GM23338 (cell line): ENCODE data around the gene ACOX2. TPM values are rescaled to one million over a fixed set of nuclear protein-coding genes. Genes with fewer than 3 reads are reported as not detected.

Source experiments
- ATAC-seq: fragments of 200-7000 bp; cut with Tn5 transposase; 3 replicates; pipeline ENCODE4 v1.9.1; 2020
- DNase-seq: peaks from one replicate; pipeline ENCODE4 v3.0.0-alpha.2; 2015; ENCODE audit warnings: low spot score
- H2AFZ ChIP-seq: fragments of 200-600 bp; sonication (generic); 2 replicates; pipeline ENCODE4 v1.8.0; 2016; ENCODE audit warnings: antibody characterized with exemption, mild to moderate bottlenecking, moderate library complexity
- H3F3A ChIP-seq: fragments of 200-600 bp; sonication (generic); replicated peaks from 2 replicates; pipeline ENCODE4 v1.8.0; 2017; ENCODE audit warnings: antibody characterized with exemption, mixed run types, low read depth
- H3K27ac ChIP-seq: fragments of 200-600 bp; sonication (generic); 2 replicates; pipeline ENCODE4 v1.6.1; 2016; ENCODE audit warnings: low read depth
- H3K27me3 ChIP-seq: fragments of 200-600 bp; sonication (generic); 2 replicates; pipeline ENCODE4 v1.8.0; 2016; ENCODE audit warnings: mild to moderate bottlenecking, mixed run types, moderate library complexity; ENCODE audit not compliant: insufficient read depth
- H3K36me3 ChIP-seq: fragments of 200-600 bp; sonication (generic); 2 replicates; pipeline ENCODE4 v1.8.0; 2016; ENCODE audit warnings: mild to moderate bottlenecking; ENCODE audit not compliant: insufficient read depth
- H3K4me1 ChIP-seq: fragments of 200-600 bp; sonication (generic); 2 replicates; pipeline ENCODE4 v1.8.0; 2016; ENCODE audit warnings: mild to moderate bottlenecking, moderate library complexity; ENCODE audit not compliant: insufficient read depth
- H3K4me2 ChIP-seq: fragments of 200-600 bp; sonication (generic); 2 replicates; pipeline ENCODE4 v1.7.1; 2017; ENCODE audit warnings: mixed run types
- H3K4me3 ChIP-seq: fragments of 200-600 bp; sonication (generic); 2 replicates; pipeline ENCODE4 v1.6.1; 2016; ENCODE audit warnings: mixed run types
- H3K79me2 ChIP-seq: fragments of 200-600 bp; sonication (generic); replicated peaks from 2 replicates; pipeline ENCODE4 v1.8.0; 2017; ENCODE audit warnings: mild to moderate bottlenecking; ENCODE audit not compliant: insufficient read depth
- H3K9me2 ChIP-seq: fragments of 200-600 bp; sonication (generic); 2 replicates; pipeline ENCODE4 v1.8.0; 2017; ENCODE audit not compliant: insufficient read depth
- H4K20me1 ChIP-seq: fragments of 200-600 bp; sonication (generic); replicated peaks from 2 replicates; pipeline ENCODE4 v1.8.0; 2017; ENCODE audit warnings: mild to moderate bottlenecking; ENCODE audit not compliant: insufficient read depth
- H3K27ac Mint-ChIP-seq: 2 replicates; pipeline ENCODE4 v1.8.0; 2020; ENCODE audit warnings: inconsistent platforms, mild to moderate bottlenecking, moderate library complexity, mixed read lengths
- H3K27me3 Mint-ChIP-seq: 3 replicates; pipeline ENCODE4 v1.8.0; 2022; ENCODE audit warnings: low read depth, mild to moderate bottlenecking, moderate library complexity, mixed read lengths, inconsistent platforms; ENCODE audit not compliant: insufficient read depth, poor library complexity
- H3K36me3 Mint-ChIP-seq: 3 replicates; pipeline ENCODE4 v1.8.0; 2021; ENCODE audit warnings: low read depth, mild to moderate bottlenecking, inconsistent platforms, moderate library complexity, mixed read lengths
- H3K4me1 Mint-ChIP-seq: 3 replicates; pipeline ENCODE4 v1.8.0; 2020; ENCODE audit warnings: mild to moderate bottlenecking, inconsistent platforms, mixed read lengths
- H3K4me3 Mint-ChIP-seq: 3 replicates; pipeline ENCODE4 v1.8.0; 2021; ENCODE audit warnings: moderate library complexity, mild to moderate bottlenecking, inconsistent platforms, mixed read lengths
- H3K9me3 Mint-ChIP-seq: 3 replicates; pipeline ENCODE4 v1.8.0; 2020; ENCODE audit warnings: moderate library complexity, mild to moderate bottlenecking, inconsistent platforms, mixed read lengths
- EZH2phosphoT487 ChIP-seq: fragments of 200-600 bp; sonication (generic); IDR thresholded peaks from one replicate; pipeline ENCODE4 v1.8.1; 2018; ENCODE audit warnings: antibody characterized with exemption; ENCODE audit not compliant: unreplicated experiment
- ZNF114 ChIP-seq: fragments of 250-450 bp; sonication (Bioruptor Pico); IDR thresholded peaks from 2 replicates; pipeline ENCODE4 v1.5.0; 2020; ENCODE audit warnings: mild to moderate bottlenecking, moderate library complexity
- polyA plus RNA-seq: library from polyadenylated mRNA; unstranded; fragments of >200 nt; fragmentation: Nextera tagmentation; extraction: Ambion mirVana; gene quantifications from 2 replicates; pipeline ENCODE4 v1.2.1, GENCODE V29; 2016
- total RNA-seq: library from RNA; depleted of rRNA; stranded (reverse); fragments of >200 nt; shearing (Covaris generic); gene quantifications from 2 replicates; pipeline ENCODE4 v1.2.3, GENCODE V29; 2014
- TF ChIP-seq, protein P1 (sequence below): IDR thresholded peaks from 2 replicates; pipeline ENCODE4 v1.6.1; 2016; ENCODE audit warnings: antibody characterized with exemption
- TF ChIP-seq, protein P2 (sequence below), 2 experiments: fragments of 200-600 bp in 1 of 2; sonication (generic) in 1 of 2; conservative IDR thresholded peaks; 2 replicates each; pipeline versions ENCODE4 v1.5.1 to v1.6.1; 2016 to 2017; ENCODE audit warnings: antibody characterized with exemption in 2 of 2, low read depth in 2 of 2, mild to moderate bottlenecking in 2 of 2, moderate library complexity in 1 of 2
- TF ChIP-seq, protein P3 (sequence below): fragments of 250-450 bp; sonication (Bioruptor Pico); IDR thresholded peaks from 2 replicates; pipeline ENCODE4 v1.5.0; 2020; ENCODE audit warnings: mild to moderate bottlenecking, moderate library complexity

ACOX2 gene
- total and polyA plus RNA-seq, 2 experiments from 2014 or later, result 1.1 to 1.9 TPM

DNA sequence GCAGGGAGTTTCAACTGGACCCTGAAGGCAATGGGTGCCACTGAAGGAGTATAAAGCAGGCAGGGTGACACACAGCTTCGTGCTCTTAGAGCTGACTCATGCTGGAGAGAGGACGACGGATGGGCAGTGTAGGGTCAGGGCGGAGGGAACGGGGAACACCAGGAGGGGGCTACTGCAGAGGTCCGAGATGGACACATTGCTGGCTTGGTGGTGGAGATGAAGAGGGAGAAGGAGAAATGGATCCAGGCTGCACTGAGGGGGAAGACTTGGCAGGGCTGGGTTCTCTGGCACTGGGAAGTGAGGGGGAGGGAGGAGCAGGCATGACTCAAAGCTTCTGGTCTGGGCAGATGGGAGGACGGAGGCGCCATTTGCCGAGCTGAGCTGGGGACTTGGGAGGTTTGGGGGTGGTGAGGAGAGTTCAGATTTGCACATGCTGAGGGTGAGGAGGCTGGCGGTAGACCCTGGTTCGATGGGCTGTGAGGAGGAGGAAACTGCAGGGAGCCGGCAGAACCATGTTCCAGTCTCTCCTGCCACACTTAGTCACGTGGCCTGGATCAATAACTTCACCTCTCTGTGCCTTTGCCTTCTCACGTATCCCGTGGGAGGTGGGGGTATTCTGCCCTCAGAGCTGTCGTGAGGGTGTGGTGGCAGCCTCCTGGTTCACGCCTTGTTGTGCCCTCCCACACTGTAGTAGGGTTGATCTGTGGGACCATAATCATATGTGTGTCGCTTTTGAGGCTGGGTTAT is 49.7 kb downstream of the ACOX2 start (continued):
- TF ChIP-seq, protein P1, sequence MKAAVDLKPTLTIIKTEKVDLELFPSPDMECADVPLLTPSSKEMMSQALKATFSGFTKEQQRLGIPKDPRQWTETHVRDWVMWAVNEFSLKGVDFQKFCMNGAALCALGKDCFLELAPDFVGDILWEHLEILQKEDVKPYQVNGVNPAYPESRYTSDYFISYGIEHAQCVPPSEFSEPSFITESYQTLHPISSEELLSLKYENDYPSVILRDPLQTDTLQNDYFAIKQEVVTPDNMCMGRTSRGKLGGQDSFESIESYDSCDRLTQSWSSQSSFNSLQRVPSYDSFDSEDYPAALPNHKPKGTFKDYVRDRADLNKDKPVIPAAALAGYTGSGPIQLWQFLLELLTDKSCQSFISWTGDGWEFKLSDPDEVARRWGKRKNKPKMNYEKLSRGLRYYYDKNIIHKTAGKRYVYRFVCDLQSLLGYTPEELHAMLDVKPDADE, result no peak
- TF ChIP-seq, protein P2, sequence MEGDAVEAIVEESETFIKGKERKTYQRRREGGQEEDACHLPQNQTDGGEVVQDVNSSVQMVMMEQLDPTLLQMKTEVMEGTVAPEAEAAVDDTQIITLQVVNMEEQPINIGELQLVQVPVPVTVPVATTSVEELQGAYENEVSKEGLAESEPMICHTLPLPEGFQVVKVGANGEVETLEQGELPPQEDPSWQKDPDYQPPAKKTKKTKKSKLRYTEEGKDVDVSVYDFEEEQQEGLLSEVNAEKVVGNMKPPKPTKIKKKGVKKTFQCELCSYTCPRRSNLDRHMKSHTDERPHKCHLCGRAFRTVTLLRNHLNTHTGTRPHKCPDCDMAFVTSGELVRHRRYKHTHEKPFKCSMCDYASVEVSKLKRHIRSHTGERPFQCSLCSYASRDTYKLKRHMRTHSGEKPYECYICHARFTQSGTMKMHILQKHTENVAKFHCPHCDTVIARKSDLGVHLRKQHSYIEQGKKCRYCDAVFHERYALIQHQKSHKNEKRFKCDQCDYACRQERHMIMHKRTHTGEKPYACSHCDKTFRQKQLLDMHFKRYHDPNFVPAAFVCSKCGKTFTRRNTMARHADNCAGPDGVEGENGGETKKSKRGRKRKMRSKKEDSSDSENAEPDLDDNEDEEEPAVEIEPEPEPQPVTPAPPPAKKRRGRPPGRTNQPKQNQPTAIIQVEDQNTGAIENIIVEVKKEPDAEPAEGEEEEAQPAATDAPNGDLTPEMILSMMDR (conservative IDR thresholded peaks at IDR 0.05; ENCODE audit: low read depth in 2 of 2), result no peak

DNA sequence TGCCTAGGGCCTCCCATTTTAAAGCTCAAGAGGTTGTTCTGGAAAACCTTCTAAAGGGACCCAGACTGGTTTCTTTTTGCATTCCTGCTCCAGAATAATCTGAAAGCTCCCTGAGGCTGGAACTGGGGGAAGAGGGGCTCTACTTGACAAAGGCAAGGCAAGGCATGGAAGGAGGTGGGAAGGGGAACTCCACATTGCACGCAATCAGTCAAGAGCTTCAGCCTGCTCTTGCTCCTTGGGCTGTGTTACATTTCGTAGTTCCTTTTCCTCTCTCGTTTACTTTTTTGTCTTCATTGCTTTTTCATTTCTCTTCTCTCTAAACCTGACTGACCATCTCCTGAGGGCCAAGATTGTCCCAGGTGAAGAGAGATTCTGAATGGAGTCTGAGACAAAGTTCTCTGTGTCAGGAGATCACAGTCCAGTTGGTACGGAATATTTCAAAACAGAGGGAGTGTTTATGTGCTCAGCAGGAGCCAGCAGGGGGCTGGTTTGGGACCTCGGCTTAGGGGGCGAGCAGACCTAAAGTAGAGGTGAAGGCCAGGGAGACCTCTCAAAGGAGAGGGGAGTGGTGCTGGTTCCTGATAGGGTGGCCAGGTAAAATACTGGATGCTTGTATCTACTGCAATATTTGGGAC is 51.1 kb downstream of the ACOX2 start:
- TF ChIP-seq, protein P3, sequence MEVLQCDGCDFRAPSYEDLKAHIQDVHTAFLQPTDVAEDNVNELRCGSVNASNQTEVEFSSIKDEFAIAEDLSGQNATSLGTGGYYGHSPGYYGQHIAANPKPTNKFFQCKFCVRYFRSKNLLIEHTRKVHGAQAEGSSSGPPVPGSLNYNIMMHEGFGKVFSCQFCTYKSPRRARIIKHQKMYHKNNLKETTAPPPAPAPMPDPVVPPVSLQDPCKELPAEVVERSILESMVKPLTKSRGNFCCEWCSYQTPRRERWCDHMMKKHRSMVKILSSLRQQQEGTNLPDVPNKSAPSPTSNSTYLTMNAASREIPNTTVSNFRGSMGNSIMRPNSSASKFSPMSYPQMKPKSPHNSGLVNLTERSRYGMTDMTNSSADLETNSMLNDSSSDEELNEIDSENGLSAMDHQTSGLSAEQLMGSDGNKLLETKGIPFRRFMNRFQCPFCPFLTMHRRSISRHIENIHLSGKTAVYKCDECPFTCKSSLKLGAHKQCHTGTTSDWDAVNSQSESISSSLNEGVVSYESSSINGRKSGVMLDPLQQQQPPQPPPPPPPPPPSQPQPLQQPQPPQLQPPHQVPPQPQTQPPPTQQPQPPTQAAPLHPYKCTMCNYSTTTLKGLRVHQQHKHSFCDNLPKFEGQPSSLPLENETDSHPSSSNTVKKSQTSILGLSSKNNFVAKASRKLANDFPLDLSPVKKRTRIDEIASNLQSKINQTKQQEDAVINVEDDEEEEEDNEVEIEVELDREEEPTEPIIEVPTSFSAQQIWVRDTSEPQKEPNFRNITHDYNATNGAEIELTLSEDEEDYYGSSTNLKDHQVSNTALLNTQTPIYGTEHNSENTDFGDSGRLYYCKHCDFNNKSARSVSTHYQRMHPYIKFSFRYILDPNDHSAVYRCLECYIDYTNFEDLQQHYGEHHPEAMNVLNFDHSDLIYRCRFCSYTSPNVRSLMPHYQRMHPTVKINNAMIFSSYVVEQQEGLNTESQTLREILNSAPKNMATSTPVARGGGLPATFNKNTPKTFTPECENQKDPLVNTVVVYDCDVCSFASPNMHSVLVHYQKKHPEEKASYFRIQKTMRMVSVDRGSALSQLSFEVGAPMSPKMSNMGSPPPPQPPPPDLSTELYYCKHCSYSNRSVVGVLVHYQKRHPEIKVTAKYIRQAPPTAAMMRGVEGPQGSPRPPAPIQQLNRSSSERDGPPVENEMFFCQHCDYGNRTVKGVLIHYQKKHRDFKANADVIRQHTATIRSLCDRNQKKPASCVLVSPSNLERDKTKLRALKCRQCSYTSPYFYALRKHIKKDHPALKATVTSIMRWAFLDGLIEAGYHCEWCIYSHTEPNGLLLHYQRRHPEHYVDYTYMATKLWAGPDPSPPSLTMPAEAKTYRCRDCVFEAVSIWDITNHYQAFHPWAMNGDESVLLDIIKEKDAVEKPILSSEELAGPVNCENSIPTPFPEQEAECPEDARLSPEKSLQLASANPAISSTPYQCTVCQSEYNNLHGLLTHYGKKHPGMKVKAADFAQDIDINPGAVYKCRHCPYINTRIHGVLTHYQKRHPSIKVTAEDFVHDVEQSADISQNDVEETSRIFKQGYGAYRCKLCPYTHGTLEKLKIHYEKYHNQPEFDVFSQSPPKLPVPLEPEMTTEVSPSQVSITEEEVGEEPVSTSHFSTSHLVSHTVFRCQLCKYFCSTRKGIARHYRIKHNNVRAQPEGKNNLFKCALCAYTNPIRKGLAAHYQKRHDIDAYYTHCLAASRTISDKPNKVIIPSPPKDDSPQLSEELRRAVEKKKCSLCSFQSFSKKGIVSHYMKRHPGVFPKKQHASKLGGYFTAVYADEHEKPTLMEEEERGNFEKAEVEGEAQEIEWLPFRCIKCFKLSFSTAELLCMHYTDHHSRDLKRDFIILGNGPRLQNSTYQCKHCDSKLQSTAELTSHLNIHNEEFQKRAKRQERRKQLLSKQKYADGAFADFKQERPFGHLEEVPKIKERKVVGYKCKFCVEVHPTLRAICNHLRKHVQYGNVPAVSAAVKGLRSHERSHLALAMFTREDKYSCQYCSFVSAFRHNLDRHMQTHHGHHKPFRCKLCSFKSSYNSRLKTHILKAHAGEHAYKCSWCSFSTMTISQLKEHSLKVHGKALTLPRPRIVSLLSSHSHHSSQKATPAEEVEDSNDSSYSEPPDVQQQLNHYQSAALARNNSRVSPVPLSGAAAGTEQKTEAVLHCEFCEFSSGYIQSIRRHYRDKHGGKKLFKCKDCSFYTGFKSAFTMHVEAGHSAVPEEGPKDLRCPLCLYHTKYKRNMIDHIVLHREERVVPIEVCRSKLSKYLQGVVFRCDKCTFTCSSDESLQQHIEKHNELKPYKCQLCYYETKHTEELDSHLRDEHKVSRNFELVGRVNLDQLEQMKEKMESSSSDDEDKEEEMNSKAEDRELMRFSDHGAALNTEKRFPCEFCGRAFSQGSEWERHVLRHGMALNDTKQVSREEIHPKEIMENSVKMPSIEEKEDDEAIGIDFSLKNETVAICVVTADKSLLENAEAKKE (CRISPR knock-in tag), result no peak
- TF ChIP-seq ZNF114 (CRISPR knock-in tag) (no peak), EZH2phosphoT487 (no peak)
- Histone ChIP-seq H3K79me2 (no peaks in the 10 kb centered on the region), H3K4me2 (no peak overlapping the region), H2AFZ (no peak overlapping the region; the same call in 1 of the 2 replicates), H3K4me1 (no peaks in the 10 kb centered on the region; the same call in 1 of the 2 replicates), H3F3A (no peaks in the 10 kb centered on the region), H3K27me3 (no peaks in the 10 kb centered on the region), H4K20me1 (no peaks in the 10 kb centered on the region), H3K4me3 (no peak overlapping the region), H3K36me3 (no peaks in the 10 kb centered on the region), H3K27ac (no peak overlapping the region), H3K9me2 (no peaks in the 10 kb centered on the region)
- H3K27me3 Mint-ChIP-seq, result peaks cover 8% of the 10 kb centered on the region
- ATAC-seq (no peak), DNase-seq (no peak)
- H3K36me3 Mint-ChIP-seq, result no peaks in the 10 kb centered on the region
- H3K27ac Mint-ChIP-seq, result no peak overlapping the region; the same call in 1 of the 2 replicates
- H3K9me3 Mint-ChIP-seq, result no peaks in the 10 kb centered on the region
- H3K4me1 Mint-ChIP-seq, result peaks cover 6% of the 10 kb centered on the region
- H3K4me3 Mint-ChIP-seq, result no peak overlapping the region
